GM19239 (cell line): ENCODE results near the gene C1orf141.

ENCODE experiments used
- DNase-seq: peaks from one replicate; pipeline ENCODE4 v3.0.0; 2011; ENCODE audit warnings: low spot score; ENCODE audit not compliant: insufficient read length
- FAIRE-seq: peaks from 2 replicates; lab custom pipeline; 2011; peaks lifted over from hg19 to GRCh38; lab: Jason Lieb, UNC

Gene C1orf141

DNA sequence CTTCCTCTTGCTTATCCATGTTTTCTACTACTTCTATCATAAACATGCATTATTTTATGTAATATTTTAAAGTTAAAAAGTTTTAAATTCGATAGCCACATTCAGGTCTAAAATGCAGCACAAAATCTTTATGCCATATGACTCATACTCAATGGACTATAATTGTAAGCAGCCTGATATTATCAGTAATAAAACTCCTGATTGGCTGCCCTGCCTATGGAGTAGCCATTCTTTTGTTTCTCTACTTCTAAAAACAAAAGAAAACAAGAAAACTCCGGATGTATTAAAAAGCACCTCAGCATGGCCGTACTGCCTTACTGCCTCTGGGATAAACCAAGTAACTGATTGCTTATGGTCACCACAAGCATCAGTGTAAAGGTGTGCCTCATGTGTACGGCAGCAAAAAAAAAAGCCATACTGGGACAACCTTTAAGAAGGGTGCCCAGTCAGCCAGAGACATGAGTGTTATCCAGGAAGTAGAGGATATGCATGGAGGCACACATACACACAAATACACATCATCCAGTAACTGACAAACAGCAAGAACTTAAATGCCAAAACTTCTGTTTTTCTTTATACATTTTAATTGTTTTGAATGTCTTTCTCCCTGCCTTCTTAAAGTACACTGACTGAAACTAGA lies 90.0 kb downstream of the C1orf141 start:
- DNase-seq (no peak), FAIRE-seq (no peak)

DNA sequence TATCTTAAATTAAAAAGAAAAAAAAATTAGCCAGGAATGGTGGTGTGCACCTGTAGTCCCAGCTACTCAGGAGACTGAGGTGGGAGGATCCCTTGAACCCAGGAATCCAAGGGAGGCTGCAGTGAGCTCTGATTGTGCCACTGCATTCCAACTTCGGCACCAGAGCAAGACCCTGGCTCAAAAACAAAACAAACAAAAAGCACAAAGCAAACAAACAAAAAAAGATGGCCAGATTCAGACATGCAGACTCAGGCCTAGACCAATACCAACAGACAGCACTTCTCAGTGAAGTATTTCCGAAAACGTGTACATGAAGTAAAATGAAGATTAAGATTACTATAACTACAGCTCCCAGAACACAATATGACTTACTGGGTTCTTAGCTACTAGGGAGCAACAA lies 91.4 kb downstream of the C1orf141 start:
- FAIRE-seq (no peak), DNase-seq (no peak)
